H7 (cell line): ENCODE data around the gene VWA5B2. TPM values are rescaled to one million over a fixed set of nuclear protein-coding genes. Genes with fewer than 3 reads are reported as not detected.

Source experiments
- DNase-seq: peaks from one replicate; pipeline ENCODE4 v3.0.0; 2012
- H3K27me3 ChIP-seq: 2 replicates; pipeline ENCODE4 v1.6.0; 2011; ENCODE audit warnings: mild to moderate bottlenecking, low read length; ENCODE audit not compliant: control insufficient read depth, insufficient read depth
- H3K36me3 ChIP-seq: replicated peaks from 2 replicates; pipeline ENCODE4 v1.5.1; 2011; ENCODE audit warnings: low read length; ENCODE audit not compliant: control insufficient read depth, insufficient read depth
- H3K4me3 ChIP-seq: 2 replicates; pipeline ENCODE4 v1.5.1; 2011; ENCODE audit warnings: low read depth, mild to moderate bottlenecking, control low read depth, low read length, moderate library complexity; ENCODE audit not compliant: insufficient read depth
- total RNA-seq: library from RNA; depleted of rRNA; stranded (reverse); fragments of >200 nt; shearing (Covaris generic); gene quantifications from 2 replicates; pipeline ENCODE4 v1.2.3, GENCODE V29; 2014; rRNA removed

VWA5B2 gene
- 0.41 TPM in 1 of 2 replicates, not detected in the other for total RNA-seq

DNA sequence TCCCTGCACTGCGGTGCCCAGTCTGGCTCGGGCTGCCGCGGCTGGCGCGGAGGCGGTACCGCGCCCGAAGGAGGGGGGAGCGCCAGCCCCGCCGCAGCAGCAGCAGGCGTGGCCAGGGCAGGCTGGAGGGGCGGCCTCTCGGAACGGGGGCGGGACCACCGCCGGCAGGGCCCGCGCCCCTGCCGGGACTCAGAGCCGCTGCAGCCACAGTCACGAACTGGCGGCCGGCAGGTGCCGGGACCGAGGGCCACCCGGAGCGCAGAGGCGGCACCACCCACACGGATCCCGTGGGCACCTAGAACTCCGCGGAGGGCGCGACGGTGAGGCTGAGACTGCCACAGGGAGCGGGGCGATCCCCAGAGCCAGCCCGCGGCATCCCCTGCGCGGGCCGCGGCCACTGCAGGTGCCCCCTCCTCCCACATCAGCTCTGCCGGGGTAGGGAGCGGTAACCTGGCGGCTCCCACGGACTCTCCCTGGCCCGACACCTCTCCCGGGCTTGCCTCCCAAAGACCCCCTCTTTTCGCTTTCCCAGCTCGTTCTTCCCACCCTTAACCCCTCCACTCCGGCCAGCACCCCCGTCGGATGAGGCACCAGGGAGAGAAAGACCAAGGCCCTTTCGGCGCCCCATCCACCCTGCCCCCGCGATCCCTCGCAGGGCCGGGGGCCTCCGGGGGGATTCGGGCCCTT, at the start of gene VWA5B2:
Gene VWA5B2 (plus strand): TSS at position 192 of the 687 bp plus-strand sequence. CDS start 944 bp downstream, outside the sequence.
- peak; percentile 99 for DNase-seq
- peaks cover 58% of the 10 kb centered on the region for H3K27me3 ChIP-seq

DNA sequence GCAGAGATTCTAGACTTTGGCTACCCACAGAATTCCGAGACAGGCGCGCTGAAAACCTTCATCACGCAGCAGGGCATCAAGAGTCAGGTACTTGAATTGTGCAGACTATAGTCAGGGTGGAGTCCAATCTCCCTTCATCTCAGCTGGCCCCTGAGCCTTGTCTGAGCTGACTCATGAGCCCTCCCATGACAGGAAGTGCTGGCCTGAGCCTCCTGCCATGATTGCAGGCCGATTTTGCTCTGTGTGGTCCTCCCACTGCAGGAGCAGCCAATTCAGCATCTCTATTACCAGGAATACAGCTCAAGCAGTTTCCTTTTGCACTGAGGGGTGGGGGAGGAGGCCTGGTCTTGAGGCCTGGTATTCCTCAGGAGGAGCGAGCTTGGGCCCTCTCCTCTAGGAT, 49.2 kb upstream of the VWA5B2 start:
- Histone ChIP-seq H3K27me3 (no peaks in the 10 kb centered on the region), H3K4me3 (no peak overlapping the region), H3K36me3 (peaks cover 56% of the 10 kb centered on the region)
- DNase-seq: no peak

More for the DNA sequence above, at the start of gene VWA5B2:
- Histone ChIP-seq H3K36me3 (no peaks in the 10 kb centered on the region), H3K4me3 (peak within 1 kb of the TSS; percentile 45)

DNA sequence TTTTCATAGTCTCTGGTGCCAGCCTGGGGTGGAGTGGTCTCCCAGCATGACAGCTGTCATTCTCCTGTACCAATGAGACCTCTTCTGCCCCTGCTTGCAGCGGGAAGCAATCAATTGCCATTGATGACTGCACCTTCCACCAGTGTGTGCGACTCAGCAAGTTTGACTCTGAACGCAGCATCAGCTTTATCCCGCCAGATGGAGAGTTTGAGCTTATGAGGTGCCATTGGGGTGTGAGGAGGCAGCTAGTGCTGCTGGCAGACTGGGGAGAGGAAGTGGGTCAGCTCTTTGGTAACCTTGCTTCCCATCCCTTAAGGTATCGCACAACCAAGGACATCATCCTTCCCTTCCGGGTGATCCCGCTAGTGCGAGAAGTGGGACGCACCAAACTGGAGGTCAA, 47.8 kb upstream of the VWA5B2 start:
- H3K36me3 ChIP-seq: peaks cover 56% of the 10 kb centered on the region
- H3K27me3 ChIP-seq: no peaks in the 10 kb centered on the region
- DNase-seq: no peak
- H3K4me3 ChIP-seq: no peak overlapping the region

DNA sequence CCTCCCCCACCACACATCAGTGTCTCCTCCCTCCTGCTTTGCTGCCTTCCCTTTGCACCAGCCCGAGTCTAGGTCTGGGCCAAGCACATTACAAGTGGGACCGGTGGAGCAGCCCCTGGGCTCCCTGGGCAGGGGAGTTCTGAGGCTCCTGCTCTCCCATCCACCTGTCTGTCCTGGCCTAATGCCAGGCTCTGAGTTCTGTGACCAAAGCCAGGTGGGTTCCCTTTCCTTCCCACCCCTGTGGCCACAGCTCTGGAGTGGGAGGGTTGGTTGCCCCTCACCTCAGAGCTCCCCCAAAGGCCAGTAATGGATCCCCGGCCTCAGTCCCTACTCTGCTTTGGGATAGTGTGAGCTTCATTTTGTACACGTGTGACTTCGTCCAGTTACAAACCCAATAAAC, 45.7 kb upstream of the VWA5B2 start:
- no peak for DNase-seq
- H3K4me3 ChIP-seq: no peak overlapping the region
- H3K36me3 ChIP-seq: peaks cover 50% of the 10 kb centered on the region
- no peaks in the 10 kb centered on the region for H3K27me3 ChIP-seq

DNA sequence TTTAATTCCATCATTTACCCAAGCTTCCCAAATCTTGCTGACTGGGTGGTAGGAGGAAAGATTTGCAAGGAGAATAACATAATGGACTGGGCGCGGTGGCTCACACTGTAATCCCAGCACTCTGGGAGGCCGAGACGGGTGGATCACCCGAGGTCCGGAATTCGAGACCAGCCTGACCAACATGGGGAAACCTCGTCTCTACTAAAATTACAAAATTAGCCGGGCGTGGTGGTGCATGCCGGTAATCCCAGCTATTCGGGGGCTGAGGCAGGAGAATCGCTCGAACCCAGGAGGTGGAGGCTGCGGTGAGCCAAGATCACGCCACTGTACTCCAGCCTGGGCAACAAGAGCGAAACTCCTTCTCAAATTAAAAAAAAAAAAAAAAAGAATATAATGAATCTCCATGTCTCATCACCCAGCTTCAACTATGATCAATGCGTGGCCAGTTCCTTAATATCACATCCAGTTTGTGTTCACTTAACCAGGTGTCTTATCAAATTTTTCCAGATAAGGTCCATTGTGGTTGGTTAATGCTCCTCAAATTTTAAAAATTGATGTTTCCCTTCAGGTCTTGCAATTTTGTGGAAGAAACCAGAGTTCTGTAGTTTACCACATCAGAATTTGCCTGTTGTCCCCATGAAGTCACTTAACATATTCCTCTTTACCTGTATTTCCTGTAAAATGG, 44.7 kb upstream of the VWA5B2 start:
- H3K4me3 ChIP-seq: no peak overlapping the region
- no peaks in the 10 kb centered on the region for H3K27me3 ChIP-seq
- H3K36me3 ChIP-seq: peaks cover 52% of the 10 kb centered on the region
- DNase-seq: no peak

DNA sequence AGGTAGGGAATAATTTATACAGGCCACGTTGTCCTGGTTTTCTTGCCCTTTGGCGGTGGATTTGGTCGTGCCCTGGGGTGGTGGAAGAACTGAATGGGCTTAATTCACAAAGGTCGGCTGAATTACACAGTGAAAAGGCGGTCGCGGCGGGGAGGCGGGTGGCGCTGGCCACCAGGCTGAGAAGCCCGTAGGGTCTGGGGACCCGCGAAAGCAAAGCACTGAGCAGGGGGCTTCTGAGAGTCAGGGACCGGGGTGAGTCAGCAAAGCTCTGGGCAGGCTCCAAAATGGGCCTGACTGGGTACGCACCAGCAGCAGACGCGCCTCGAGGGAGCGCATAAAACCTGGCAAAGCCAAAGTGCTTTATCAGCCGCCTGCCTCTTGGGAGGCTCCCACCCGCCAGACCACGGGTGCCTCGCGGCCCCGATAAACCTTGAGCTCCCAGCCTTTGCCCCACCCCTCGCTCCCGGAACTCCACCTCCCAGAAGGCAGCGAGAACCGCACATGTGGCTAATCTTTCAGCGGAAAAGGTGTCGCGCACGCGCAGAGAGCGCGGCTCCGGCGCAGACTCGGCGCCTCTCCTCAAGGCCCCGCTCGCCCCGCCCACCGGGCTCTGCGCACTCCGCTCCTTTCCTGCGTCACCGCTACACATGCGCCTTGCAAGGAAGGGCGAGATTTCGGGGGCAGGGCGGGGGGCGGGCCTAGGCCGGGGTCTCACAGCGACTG, 43.8 kb upstream of the VWA5B2 start:
- peak; percentile 99 for DNase-seq
- H3K4me3 ChIP-seq: peak overlapping the region; percentile 95
- peaks cover 50% of the 10 kb centered on the region for H3K36me3 ChIP-seq
- no peaks in the 10 kb centered on the region for H3K27me3 ChIP-seq

DNA sequence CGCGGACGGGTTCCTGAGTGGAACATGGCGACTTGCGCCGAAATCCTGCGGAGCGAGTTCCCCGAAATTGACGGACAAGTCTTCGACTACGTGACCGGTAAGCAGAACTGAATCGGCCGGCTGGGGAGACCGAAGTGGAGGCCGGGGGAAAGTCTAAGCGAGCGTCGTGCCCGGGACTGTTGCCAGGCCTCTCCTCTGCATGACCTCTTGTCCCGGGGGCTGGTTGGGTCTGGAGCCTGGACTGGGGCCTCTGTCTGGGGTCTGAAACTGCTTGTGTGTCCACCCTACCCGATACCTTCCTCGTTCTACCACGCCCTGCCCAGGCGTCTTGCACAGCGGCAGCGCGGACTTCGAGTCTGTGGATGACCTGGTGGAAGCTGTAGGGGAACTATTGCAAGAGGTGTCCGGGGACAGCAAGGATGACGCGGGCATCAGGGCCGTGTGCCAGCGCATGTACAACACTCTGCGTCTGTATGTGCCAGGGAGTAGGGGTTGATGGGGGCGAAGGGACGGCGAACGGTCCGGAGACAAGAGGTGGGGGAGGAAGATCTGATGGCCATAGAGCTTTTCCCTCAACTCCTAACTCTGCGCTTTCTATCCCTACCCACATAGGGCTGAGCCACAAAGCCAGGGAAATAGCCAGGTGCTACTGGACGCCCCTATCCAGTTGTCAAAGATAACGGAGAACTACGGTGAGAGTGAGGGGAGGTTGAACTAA, 43.0 kb upstream of the VWA5B2 start, which contains the start of gene ABCF3:
Gene ABCF3 (plus strand): TSS at position 16 of the 718 bp plus-strand sequence. CDS start 9 bp downstream, at position 25.
- H3K27me3 ChIP-seq: no peaks in the 10 kb centered on the region
- DNase-seq: peak; percentile 53
- peaks cover 47% of the 10 kb centered on the region for H3K36me3 ChIP-seq
- peak within 1 kb of the TSS; percentile 95 for H3K4me3 ChIP-seq

DNA sequence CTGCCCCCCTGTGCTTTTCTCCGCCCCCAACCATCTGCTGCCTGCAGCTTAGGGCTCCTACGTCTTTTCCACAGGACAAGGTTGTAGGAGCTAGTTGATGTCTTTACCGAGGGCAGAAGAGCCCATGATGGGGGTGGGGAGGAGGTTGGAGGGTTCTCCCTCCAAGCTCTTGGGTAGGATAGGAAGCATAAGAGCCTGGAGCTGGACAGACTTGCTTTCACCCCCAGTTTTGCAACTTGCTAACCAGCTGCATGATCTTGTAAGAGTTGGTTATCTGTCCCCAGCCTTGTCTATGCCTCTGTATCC, 42.5 kb upstream of the VWA5B2 start:
- H3K27me3 ChIP-seq: no peaks in the 10 kb centered on the region

DNA sequence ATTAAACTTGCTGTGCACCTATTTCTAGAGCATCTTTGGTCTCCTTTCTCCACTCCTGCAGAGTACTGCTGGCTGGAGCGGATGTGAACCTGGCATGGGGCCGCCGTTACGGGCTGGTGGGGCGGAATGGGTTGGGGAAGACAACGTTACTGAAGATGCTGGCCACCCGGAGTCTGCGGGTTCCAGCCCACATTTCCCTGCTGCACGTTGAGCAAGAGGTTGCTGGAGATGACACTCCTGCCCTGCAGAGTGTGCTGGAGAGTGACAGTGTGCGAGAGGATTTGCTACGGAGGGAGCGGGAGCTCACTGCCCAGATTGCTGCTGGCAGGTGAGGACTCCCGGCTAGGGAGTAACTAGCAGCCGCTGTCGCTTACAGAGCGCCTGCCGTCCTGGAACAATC, 41.3 kb upstream of the VWA5B2 start:
- Histone ChIP-seq H3K4me3 (no peak overlapping the region), H3K36me3 (peaks cover 44% of the 10 kb centered on the region)
- DNase-seq: peak; percentile 28

More for the DNA sequence above, 42.5 kb upstream of the VWA5B2 start:
- peak overlapping the region; percentile 95 for H3K4me3 ChIP-seq
- peaks cover 44% of the 10 kb centered on the region for H3K36me3 ChIP-seq
- no peak for DNase-seq

DNA sequence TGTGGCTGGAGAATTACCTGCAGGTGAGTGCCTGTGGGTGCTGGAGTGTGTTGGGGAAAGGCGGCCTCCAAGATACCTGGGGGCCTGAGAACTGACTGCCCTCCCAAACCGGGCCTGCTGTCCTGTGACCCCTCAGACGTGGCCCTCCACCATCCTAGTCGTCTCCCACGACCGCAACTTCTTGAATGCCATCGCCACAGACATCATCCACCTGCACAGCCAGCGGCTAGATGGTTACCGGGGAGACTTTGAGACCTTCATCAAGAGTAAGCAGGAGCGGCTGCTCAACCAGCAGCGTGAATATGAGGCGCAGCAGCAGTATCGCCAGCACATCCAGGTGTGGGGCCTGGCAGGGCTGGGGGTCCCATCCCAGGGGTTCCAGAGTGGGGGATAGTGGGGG, 40.0 kb upstream of the VWA5B2 start:
- H3K4me3 ChIP-seq: no peak overlapping the region
- no peak for DNase-seq
- H3K27me3 ChIP-seq: no peaks in the 10 kb centered on the region
- H3K36me3 ChIP-seq: peaks cover 47% of the 10 kb centered on the region

More for the DNA sequence above, 41.3 kb upstream of the VWA5B2 start:
- H3K27me3 ChIP-seq: no peaks in the 10 kb centered on the region

DNA sequence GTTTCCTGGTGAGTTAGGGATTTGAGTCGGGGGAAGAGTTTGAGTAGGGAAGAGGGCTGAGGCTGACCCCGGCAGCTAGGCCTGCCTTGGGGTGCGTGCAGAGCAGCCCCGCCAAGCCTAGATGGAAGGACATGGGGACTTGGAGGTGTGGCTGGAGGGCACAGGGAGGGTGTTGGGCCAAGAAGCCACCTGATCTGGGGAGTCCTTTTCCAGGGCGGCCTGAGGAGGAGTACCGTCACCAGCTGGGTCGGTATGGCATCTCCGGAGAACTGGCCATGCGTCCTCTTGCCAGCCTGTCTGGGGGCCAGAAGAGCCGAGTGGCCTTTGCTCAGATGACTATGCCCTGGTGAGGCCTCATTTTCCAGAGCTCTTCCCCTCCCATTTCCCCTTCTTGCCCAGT, 36.5 kb upstream of the VWA5B2 start:
- Histone ChIP-seq H3K4me3 (no peak overlapping the region), H3K27me3 (no peaks in the 10 kb centered on the region), H3K36me3 (peaks cover 44% of the 10 kb centered on the region)
- DNase-seq: peak; percentile 30

DNA sequence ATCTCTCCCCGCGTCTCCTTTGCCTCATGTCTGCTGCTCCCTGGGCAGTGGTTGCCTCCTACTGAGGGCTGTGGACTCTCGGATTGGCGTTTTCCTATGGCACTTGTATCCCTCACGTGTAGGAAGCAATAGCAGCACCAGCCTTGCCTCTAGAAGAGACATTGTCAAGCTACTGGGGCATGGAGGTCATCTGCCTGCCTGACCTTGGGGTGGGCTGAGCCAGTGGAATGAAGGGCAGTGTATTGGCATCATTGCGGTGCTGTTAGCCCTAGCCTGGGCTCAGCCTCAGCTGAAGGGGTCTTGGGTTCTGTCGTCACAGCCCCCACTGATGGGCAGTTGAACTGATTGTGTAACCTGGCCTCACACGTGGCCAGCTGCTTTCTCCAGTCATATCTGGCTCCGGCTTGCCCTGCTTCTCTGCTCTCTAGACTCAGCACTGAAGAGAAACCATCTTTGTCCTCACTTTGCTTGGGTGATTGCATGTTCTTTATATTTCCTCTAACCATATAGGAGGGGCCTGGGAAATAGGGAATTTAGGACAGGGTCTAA, 35.3 kb upstream of the VWA5B2 start:
- DNase-seq: no peak
- no peaks in the 10 kb centered on the region for H3K27me3 ChIP-seq
- H3K4me3 ChIP-seq: no peak overlapping the region
- peaks cover 37% of the 10 kb centered on the region for H3K36me3 ChIP-seq

DNA sequence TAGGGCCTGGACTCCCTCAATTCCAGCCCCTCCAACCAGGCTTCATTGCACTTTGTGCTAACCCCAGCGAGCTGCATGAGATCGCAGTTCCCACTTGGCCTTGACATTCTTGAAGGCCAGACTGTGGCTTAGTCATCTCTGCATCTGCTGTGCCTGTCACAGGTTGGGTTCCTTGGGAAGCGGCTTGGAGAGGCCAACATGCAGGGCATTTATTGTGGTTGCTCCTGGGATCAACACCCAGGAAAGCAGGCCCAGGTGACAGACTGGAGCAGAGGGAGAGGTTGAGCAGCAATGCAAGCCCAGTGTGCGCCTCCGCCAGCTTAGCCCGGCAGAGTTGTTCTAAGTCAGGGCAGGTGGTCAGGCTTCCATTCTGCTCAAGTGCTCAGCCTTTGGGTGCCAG, 32.8 kb upstream of the VWA5B2 start:
- peaks cover 20% of the 10 kb centered on the region for H3K36me3 ChIP-seq
- no peak overlapping the region for H3K4me3 ChIP-seq
- no peaks in the 10 kb centered on the region for H3K27me3 ChIP-seq
- DNase-seq: peak; percentile 8

DNA sequence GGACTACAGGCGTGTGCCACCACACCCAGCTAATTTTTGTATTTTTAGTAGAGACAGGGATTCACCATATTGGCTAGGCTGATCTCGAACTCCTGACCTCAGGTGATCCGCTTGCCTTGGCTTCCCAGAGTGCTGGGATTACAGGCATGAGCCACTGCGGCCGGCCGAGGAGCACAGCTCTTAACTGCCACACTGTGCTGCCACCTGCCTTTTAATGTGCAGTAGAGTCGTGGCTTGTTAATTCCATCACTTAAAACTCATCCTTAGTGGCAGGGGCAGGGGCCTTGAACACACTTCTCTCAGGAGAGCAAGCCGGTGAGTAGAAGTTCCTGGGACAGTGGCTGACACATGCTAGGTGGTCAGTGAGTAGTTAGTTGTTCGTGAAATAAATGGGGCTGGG, 30.9 kb upstream of the VWA5B2 start:
- no peak overlapping the region for H3K4me3 ChIP-seq

More for the DNA sequence above, 30.9 kb upstream of the VWA5B2 start:
- DNase-seq: peak; percentile 10
- H3K36me3 ChIP-seq: peaks cover 7% of the 10 kb centered on the region
- H3K27me3 ChIP-seq: no peaks in the 10 kb centered on the region
